WTC11 (cell line): Measurements from ENCODE around the gene STX18.

Experiments
- ESRRA ChIP-seq: sonication (generic); formaldehyde crosslinking; IDR thresholded peaks from 2 replicates; pipeline ENCODE4 v1.8.1; 2022; ENCODE audit warnings: mild to moderate bottlenecking, missing genetic modification reagents, borderline replicate concordance
- ZBTB43 ChIP-seq: sonication (generic); formaldehyde crosslinking; IDR thresholded peaks from 2 replicates; pipeline ENCODE4 v1.8.1; 2023; ENCODE audit warnings: mild to moderate bottlenecking, missing genetic modification reagents
- ZNF138 ChIP-seq: sonication (generic); formaldehyde crosslinking; conservative IDR thresholded peaks from 2 replicates; pipeline ENCODE4 v1.8.1; 2022; ENCODE audit warnings: mild to moderate bottlenecking, moderate library complexity, missing genetic modification reagents
- TF ChIP-seq, protein P1 (sequence below): fragments of 200-600 bp; IDR thresholded peaks from 2 replicates; pipeline ENCODE4 v1.8.0; 2022; ENCODE audit warnings: antibody characterized with exemption
- TF ChIP-seq, protein P2 (sequence below): sonication (generic); formaldehyde crosslinking; IDR thresholded peaks from 2 replicates; pipeline ENCODE4 v1.8.0; 2022; ENCODE audit warnings: mild to moderate bottlenecking, missing genetic modification reagents

- TF ChIP-seq, protein P1, sequence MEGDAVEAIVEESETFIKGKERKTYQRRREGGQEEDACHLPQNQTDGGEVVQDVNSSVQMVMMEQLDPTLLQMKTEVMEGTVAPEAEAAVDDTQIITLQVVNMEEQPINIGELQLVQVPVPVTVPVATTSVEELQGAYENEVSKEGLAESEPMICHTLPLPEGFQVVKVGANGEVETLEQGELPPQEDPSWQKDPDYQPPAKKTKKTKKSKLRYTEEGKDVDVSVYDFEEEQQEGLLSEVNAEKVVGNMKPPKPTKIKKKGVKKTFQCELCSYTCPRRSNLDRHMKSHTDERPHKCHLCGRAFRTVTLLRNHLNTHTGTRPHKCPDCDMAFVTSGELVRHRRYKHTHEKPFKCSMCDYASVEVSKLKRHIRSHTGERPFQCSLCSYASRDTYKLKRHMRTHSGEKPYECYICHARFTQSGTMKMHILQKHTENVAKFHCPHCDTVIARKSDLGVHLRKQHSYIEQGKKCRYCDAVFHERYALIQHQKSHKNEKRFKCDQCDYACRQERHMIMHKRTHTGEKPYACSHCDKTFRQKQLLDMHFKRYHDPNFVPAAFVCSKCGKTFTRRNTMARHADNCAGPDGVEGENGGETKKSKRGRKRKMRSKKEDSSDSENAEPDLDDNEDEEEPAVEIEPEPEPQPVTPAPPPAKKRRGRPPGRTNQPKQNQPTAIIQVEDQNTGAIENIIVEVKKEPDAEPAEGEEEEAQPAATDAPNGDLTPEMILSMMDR, result peak; percentile 63
- no peak for TF ChIP-seq ESRRA (CRISPR knock-in tag)
- no peak for TF ChIP-seq ZBTB43 (CRISPR knock-in tag)
- TF ChIP-seq ZNF138 (CRISPR knock-in tag), result no peak
- TF ChIP-seq, protein P2, sequence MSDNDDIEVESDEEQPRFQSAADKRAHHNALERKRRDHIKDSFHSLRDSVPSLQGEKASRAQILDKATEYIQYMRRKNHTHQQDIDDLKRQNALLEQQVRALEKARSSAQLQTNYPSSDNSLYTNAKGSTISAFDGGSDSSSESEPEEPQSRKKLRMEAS, result peak; percentile 91
These were observed 111.2 kb downstream of the STX18 start for GRCh38 chr4:4430492-4431195.
